HG02973 (cell line): ENCODE data around the gene PIEZO2.
"Not testable (repeated sequence)": the region's sequence is repeated elsewhere in the genome, so short reads cannot be mapped to it uniquely, and the experiment has no call there.

Source experiments
- ATAC-seq: cut with Tn5 transposase; IDR thresholded peaks from one replicate; pipeline ENCODE4 v1.9.1; 2021; ENCODE audit warnings: moderate library complexity; ENCODE audit not compliant: unreplicated experiment

PIEZO2 gene

DNA sequence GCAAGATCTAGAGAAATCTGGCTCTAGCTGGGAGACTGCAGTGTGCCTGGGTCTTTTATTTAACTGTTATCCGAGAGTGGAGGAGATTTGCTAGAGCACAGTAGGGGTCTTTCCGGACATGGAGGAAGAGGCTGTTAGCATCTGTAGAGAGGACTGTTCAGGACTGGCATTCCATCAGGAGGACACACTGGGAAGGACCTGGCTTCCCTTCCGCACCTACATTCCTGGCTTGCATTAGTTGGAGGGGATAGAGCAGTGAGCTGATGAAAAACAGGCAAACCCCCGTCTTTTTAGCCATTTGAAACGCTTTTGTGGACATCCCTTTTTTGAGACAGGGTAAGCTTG lies 874 bp upstream of the PIEZO2 start:
- ATAC-seq = no peak

GRCh38 chr18:11148680-11149440 lies 509 bp downstream of the PIEZO2 start:
- ATAC-seq = no peak

- no peak for ATAC-seq
Observed at GRCh38 chr18:11147962-11148679, 1.2 kb downstream of the PIEZO2 start.

DNA sequence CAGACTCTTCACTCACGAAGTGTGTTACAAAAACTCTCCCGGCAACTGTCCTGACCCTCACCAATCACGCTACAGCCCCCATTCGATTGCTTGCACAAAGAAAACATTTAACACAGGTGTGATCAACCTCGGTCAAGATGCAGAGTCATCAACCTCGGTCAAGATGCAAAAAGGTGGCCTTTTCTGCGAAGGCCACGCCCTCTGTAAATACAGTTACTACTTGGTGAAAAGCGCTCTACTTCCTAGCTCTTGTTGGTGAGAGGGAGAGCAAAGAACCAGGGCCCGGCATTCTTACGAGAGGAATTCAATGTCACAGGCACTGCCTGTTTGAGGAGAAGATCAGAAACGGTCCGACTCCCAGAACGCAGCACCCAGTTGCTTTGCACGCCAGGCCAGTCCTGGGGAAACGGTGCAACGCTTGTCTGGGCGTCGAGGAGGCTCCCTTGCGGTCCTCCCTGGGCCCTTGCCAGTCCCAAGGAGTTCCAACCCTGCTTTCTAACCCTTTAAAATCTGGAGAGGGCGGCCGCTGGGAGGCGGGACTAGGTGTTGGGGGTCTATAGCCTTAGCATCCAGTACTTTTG lies 1.9 kb downstream of the PIEZO2 start:
- no peak for ATAC-seq

DNA sequence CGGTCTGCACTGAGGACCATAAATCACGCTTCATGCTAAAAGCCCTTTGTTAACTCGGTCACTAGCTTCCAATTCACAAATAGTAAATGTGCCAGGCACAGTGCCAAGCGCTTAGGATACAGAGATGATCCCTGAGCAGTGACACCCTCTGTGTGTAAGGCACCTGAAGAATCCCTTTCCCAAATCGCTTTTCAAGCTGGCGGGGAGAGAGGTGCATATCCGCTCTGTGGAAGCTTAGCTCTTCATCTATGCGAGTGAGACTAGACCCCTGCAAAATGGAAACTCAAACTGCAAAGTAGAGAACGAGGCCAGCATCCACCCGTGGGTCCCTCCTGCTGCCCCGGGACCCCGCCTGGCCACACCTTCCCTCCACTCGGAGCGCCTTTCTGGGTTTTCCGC lies 2.4 kb downstream of the PIEZO2 start:
- ATAC-seq = no peak

DNA sequence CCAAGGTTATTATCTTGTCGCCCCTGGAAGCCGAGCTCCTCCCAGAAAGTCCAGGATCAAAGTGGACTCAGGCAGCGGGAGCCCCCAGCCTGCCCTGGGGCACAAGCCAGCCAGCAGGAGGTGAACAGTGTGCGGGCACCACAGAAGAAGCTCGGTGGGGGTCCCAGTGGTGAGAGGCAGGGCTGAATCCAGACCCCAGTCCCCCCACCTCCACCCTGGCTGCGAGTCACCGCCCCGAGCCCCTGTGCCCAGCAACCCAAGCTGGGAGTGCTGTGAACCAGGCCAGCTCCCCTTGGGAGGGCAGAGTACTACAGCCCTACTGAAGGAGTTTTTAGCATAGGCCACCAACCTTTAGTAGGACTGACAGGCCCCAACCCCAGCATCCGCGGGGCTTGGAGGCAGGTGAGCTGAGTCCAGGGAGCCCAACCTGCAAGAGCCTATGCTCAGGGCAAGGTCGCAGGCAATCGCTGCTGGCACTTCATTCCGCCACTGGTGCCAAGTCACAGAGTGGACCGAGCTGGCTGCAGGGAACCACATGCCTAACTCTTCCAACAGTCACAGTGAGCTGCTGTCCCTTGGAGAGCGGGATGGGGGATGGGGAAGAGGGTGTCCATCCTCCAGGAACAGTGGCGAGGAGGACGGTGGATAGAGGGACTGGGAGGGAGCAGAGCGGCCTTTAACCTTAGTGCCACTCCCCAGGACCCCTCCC lies 3.0 kb downstream of the PIEZO2 start:
- ATAC-seq = no peak

- no peak for ATAC-seq
Observed at GRCh38 chr18:11145413-11146191, 3.8 kb downstream of the PIEZO2 start.

GRCh38 chr18:11137400-11137799 lies 12.0 kb downstream of the PIEZO2 start:
- no peak for ATAC-seq

- no peak for ATAC-seq
Observed at GRCh38 chr18:11136241-11136640, 13.1 kb downstream of the PIEZO2 start.

DNA sequence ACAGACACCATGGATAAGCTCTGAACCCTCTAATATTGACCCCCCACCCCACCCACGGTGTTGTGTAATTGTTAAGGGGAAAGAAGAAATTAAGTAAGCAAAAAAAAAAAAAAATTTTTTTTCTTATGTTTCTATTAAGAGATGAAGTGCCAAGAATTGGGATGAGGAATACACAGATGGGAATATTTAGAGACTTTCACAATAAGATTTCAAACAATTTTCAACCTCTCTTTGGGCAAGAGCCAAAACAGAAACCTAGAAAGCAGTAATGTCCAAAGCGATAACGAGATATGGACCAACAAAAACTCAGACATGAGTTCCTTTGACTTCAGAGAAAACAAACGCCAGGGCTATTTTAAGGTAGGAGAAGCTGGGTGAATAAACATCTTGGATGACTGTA lies 14.4 kb downstream of the PIEZO2 start:
- ATAC-seq = no peak

DNA sequence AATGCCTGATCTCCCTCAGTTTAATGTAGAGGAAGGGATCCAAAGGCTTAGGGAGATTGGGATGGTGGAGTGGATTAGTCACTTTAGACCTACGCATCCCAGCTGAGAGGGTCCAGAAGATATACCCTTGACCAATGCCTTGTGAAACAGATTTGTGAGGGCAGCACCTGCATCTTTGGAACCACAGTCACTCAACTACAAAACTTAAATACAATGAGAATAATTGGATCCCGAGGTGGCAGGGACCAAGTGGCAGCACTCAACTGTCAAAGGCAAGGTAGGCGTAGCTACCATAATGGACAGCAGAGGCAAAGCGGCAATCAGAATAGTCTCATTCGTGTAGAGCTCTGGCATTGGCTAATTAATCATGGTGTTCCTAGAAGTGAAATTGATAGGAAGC lies 20.3 kb downstream of the PIEZO2 start:
- ATAC-seq = not testable (repeated sequence)

- no peak for ATAC-seq
Observed at GRCh38 chr18:11125492-11126315, 23.7 kb downstream of the PIEZO2 start.

GRCh38 chr18:11124054-11124453 lies 25.3 kb downstream of the PIEZO2 start:
- ATAC-seq = no peak

GRCh38 chr18:11121443-11121849 lies 27.9 kb downstream of the PIEZO2 start:
- ATAC-seq = no peak

- no peak for ATAC-seq
Observed at GRCh38 chr18:11119959-11120587, 29.3 kb downstream of the PIEZO2 start.

- ATAC-seq = no peak
Observed at GRCh38 chr18:11119550-11119949, 29.8 kb downstream of the PIEZO2 start.

DNA sequence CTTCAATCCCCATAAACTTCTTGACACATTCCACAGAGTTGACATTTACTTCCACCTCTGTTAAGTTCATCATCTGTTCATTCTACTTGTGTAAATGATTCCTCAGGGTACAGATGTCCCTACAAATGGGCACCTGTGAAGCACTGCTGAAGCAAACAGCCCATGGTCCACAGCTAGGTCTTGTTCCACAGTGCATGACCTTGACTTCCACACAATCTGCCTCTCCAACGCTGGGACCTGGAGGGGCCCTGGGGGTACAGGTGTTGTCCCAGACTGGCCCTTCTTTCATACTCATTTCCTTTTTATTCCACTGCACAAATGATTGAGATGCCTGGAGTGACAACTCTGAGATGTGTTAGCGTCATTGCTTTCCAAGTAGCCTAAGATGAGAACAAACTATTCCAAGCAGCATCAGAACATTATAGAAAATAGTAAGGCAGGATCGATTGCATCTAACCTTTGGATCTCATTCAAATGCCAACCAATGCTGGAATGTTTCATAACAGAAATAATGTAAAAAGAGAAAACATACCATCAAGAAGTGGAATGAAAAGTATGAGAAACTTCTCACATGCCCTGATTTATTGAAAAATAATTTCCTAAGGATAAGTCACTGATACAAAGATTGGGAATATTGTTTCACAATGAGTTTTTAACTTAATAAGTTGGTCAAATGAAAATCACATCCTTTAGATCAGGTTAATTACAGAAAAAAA lies 31.2 kb downstream of the PIEZO2 start:
- ATAC-seq = no peak

DNA sequence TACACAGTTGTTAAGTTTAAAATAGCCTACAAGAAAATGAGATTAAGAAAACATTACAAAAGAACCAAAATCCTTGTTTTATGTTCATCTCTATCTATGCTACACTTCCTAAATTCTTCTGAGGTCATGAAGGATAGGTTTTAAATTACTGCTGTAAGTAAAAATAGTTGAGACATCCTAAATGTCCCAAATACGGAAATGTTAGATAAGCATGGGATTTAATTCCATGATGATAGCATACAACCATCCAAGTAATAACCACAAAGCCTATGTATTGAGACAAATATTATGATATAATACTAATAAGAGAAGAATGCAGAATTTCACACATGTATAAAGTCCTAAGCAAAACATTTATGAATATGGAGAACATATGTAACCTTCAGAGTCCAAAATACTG lies 34.1 kb downstream of the PIEZO2 start:
- ATAC-seq = no peak

DNA sequence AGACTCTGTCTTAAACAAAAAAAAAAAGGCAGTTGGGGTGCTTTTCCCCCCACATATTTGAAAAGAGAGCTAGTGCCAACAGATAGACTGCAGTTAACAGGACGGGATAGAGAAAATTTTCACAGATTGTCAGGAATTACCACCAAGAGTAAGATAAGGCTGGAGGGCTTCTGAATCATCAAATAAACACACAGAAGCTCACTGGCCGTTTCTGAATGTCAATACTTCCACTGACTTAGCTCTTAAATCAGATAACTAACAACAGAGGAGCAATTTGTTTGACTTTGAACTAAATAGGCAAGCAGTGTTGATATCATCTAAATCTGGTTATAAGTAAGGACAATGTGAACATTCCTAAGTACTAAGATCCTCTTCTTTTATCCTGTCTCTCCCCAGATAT lies 34.7 kb downstream of the PIEZO2 start:
- ATAC-seq = no peak
